Measurements from ENCODE around the gene RAF1.

DNA sequence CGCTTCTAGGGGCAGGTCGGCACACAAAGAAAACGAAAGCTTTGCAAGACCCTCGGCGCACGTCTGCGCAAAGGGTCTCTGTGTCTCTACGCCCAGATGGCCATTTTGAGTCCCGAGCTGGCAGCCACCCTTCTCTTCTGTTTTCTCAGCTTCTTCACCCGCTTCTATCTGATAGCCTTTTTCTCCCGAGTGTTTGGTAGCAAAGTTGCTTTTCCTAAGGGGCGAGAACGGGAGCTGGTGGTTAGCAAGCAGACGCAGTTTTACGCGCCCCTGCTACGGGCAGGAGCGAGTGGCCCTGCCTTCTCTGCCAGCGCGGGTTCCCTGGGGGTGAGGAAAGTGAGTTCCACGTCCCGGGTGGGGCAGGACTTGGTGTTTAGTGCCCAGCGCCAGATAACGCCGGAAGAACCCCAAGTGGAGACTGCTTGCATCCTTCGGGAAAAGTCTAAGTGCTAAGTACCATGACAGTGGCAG, 110.0 kb downstream of the RAF1 start:
- TF ChIP-seq, protein P1, sequence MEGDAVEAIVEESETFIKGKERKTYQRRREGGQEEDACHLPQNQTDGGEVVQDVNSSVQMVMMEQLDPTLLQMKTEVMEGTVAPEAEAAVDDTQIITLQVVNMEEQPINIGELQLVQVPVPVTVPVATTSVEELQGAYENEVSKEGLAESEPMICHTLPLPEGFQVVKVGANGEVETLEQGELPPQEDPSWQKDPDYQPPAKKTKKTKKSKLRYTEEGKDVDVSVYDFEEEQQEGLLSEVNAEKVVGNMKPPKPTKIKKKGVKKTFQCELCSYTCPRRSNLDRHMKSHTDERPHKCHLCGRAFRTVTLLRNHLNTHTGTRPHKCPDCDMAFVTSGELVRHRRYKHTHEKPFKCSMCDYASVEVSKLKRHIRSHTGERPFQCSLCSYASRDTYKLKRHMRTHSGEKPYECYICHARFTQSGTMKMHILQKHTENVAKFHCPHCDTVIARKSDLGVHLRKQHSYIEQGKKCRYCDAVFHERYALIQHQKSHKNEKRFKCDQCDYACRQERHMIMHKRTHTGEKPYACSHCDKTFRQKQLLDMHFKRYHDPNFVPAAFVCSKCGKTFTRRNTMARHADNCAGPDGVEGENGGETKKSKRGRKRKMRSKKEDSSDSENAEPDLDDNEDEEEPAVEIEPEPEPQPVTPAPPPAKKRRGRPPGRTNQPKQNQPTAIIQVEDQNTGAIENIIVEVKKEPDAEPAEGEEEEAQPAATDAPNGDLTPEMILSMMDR (IDR thresholded peaks at IDR 0.05; ENCODE audit: low read length): no peak
- no peak for TF ChIP-seq EZH2 (optimal IDR thresholded peaks at IDR 0.05; ENCODE audit: low read depth, low read length)

Measured in MM.1S (cell line).